ENCODE measurements around the gene DNM3.
"Not testable (repeated sequence)": the region's sequence is repeated elsewhere in the genome, so short reads cannot be mapped to it uniquely, and the experiment has no call there.

The DNM3 gene

DNA sequence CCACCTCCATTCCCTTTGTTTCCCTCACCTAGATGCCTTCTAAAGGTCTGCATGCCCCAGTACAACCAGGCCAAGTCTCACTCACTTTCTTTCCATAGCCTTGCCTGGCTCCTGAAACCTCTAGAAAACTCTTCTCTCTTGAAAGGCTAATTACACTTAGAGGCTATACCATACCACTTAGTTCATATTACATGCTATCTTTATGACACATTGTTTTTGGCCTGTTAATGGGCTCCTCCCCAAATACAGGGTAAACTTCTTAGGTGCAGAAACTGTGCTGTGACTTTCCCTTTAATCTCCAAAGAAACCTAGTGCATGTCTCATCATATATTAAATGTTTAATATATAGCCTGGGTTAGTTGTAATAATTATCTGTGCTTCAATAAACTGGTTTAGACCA lies 522.6 kb downstream of the DNM3 start:
- DNase-seq (ENCODE audit: low spot score) = no peak

GRCh38 chr1:172371646-172372045 lies 530.3 kb downstream of the DNM3 start:
- DNase-seq (ENCODE audit: low spot score) = not testable (repeated sequence)

DNA sequence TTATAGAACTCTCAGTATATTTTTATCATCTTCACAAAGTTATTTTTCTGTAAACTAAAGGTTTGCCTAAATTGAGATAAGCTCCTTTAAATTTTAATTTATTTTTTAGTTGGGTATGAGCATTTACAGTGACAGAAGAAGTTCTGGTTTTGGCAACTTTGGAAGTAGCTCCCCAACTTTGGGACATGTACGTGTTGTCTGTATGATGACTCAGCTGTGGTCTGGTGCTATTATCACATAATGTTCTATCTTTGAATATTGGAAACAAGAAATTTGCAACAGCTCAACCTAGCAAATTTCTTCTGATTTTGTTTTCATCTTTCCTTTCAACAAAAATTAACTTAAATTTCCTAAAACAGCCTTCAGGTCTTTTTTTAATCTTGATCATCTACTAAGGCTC lies 532.6 kb downstream of the DNM3 start:
- DNase-seq (ENCODE audit: low spot score) = no peak

DNA sequence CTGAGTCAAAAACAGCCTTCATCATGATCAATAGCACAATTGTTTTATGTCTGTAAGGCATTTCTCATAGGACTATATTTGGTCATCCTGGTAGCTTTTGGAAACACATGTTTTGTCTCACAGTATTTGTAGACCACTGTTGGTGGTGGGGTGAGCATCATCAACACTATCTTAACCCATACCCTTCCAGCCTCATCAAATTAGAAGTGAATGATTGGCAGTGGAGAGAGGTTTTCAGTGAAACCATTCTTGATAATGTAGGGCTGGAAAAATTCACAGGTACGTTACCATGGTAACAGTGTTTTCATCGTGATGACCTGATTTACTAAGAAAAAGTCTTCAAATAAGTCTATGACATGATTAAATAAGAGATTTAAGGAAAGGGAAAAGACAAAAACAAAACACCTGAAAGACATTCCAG lies 533.9 kb downstream of the DNM3 start:
- no peak for DNase-seq (ENCODE audit: low spot score)

DNA sequence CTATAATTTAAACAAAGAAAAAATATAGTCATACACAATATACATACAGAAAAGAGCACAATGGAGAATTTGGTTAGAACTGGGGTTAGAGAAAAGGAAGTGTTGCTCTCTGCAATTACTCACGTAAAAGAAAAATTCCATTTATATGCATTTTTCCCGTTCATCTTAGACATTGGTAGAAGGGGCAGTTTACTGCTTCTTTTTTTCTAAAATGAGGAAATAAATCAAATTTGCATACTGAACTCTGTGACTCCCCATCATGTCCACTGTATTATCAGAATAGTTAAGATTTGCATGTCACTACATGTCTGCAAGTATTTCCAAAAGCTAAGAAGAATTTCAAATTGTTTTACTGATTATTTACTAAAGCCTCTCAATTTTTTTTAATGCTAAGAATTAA lies 535.1 kb downstream of the DNM3 start:
- no peak for DNase-seq (ENCODE audit: low spot score)

DNA sequence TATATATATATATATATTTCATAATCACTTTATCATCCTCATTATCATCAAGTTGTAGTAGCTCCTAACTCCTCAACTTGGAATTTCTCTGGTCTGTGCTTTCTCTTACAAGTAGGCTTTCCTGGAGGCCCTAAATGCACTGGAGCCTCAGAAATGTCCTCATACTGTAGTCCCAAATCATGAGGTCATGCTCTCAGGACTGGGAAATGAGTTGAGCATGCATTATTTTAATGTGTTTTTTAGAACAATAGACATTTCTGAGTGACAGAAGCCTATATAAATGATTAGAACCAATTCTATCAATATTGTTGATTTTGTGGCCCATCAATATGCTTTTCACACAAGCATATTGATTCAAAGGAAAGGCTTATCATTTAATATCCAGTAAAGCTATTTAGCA lies 536.3 kb downstream of the DNM3 start:
- no peak for DNase-seq (ENCODE audit: low spot score)

DNA sequence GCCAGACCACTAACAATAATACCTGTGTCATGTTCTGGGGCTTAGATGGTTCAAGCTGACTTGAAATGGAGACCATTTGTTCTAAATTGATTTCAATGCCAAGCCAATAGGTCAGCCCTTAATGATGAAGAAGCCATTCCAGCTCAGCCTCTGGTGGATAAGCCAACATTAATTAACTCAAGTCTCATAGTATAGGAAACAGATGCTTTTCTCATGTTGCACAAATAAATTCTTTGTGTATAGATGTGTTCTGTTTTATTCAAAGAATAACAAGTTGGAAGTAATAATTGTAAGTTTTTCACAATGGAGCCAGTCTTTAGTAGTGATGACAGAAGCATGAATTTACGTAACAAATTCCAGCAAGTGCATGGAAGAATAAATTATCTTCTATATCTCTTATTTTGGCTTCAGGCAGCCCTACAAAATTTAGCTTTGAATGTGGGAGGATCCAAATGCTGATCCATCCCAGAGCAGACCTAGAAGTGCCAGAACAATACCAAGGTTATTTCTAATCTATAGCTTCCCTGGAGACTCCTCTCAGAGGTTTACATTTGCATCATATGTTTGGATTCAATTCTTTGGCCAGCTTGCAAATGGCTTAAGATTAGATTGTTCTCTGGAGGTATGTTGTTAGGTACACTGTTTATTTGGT lies 536.9 kb downstream of the DNM3 start:
- no peak for DNase-seq (ENCODE audit: low spot score)

DNA sequence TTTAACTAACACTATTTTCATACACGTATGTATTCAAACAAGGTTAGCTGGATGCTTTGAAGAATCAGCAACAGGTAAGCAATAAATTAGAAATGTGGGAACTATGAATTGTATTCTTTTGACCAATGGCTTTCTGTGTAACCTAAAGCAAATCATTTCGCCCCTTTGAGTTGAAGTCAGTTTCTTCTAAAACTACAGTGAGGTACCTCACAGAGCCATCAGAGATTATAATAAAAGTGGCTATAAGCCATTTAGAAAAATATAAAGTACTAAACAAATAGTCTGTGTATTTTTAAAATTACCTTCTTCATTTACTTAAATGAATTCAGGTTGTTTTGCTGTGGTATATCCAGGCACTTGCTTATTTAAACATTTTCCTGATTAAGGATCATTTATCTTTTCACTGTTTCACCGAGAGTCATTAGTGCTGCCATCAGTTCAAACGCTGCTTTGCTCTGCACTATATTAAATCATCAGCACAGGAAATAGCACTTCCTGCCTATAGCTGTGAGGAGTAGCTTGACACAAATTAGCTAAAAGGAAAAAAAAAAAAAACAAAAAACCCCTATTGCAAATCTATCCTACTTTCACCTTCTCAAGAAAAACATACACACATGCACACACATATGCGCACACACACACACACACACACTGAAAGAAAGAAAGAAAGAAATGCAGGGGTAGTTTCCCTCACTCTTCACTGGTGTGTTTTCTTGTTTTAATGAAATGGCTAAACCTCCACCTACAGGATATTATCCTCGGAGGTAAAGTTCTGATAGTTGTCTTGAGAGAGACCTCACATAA lies 539.3 kb downstream of the DNM3 start:
- no peak for DNase-seq (ENCODE audit: low spot score)

- no peak for DNase-seq (ENCODE audit: low spot score)
Measured at GRCh38 chr1:172381946-172382345, 540.6 kb downstream of the DNM3 start.

DNA sequence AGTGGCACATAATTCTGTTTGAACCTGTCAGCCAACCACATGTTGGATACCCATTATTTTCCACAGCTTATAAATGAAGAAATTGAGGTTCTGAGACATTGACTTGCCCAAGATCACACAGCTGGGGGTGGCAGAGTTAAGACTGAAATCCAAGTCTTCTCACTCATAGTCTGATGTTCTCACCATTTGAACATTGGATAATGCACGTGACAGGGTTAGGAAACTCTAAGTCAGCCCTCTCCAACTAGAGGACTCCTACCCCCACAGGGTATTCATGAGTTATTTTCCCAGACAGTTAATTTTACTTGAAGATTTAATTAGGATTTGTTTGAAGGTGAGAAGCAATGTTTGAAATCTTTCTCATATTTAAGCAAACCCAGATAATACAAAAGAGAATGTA lies 541.1 kb downstream of the DNM3 start:
- DNase-seq (ENCODE audit: low spot score) = no peak

DNA sequence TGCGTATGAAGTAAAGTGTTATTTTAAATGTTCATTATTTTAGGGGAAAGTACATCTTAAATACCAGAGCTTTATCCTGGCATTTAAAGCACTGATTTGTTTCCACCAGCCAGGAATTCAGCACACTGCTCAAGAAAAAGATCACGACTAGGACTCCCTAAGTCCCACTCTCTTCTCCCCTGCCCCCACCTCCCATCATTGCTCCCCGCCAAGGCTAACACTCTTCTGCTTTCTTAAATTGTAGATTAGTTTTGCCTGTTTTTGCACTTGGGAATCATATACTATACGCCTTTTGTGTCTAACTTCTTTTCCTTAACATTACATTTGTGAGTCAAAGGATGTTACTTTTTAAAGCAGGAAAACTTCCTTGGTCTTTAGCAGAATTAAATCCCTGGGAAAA lies 541.7 kb downstream of the DNM3 start:
- DNase-seq (ENCODE audit: low spot score) = no peak

DNA sequence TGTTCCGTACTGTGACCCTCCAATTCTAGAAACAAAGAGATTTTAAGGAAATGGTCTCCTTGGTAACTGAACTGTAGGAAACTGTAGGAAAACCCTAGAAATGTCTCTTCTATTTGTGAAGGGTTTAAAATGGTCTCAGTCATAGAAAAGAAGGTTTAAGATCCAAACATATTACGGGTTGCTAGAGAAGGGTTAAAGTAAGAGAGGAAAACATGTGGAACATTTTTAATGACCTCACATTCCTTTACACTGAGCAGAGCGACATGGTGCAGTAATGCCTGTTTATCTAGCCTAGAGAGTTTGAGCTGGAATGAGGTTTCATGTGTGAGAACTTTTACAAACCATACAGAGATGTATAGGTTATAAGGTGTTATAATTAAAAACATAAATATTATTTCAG lies 542.2 kb downstream of the DNM3 start:
- no peak for DNase-seq (ENCODE audit: low spot score)

- no peak for DNase-seq (ENCODE audit: low spot score)
Measured at GRCh38 chr1:172384656-172385055, 543.4 kb downstream of the DNM3 start.

- no peak for DNase-seq (ENCODE audit: low spot score)
Measured at GRCh38 chr1:172386046-172386445, 544.7 kb downstream of the DNM3 start.

- no peak for DNase-seq (ENCODE audit: low spot score)
Measured at GRCh38 chr1:172388490-172388889, 547.2 kb downstream of the DNM3 start.

DNA sequence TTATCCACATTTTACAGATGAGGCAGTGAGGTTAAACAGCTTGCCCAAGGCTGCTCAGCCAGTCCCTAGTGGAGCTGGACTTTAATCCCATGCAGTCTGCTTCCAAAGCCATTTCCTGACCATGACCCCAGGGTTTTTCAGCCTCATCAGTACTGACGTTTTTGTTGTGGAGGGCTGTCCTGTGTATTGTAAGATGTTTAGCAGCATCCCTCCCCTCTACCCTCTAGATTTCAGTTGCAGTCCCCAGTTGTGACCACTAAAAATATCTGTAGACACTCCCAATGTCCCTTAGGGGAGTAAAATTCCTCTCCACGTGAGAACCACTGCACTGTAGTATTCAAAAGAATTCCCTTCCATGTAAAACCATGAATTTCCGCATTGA lies 549.0 kb downstream of the DNM3 start:
- DNase-seq (ENCODE audit: low spot score) = no peak

- no peak for DNase-seq (ENCODE audit: low spot score)
Measured at GRCh38 chr1:172390683-172391551, 549.6 kb downstream of the DNM3 start.

GRCh38 chr1:172391976-172392375 lies 550.7 kb downstream of the DNM3 start:
- no peak for DNase-seq (ENCODE audit: low spot score)

- no peak for DNase-seq (ENCODE audit: low spot score)
Measured at GRCh38 chr1:172393354-172393753, 552.1 kb downstream of the DNM3 start.

DNA sequence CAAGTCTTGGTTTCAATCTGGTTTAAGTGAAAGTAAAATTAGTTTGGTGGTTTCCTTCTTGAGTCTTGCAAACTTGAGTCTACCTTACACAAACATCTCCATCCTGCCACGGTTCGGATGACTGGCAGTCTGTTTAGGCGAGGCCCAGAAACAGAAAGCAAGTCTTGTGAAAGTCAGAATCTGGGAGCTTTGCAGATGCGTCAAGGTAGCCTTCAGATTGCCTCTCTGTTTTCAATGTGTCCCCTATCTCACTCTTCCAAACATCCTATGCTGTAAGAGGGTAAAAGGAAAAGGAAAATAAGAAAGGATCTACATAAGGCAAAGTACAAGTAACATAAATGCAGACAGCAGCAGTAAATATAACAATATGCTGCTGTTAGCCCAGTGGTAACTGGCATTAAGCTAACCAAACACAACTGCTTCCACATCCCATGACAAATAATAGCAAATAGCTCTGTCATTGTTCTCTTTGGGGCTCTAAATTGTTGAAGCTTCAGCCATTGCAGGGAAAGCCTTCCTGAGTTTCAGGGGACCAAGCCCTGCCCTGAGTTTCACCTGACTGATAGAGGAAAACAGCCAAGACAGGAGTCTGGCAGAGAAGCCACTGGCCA lies 552.9 kb downstream of the DNM3 start:
- DNase-seq (ENCODE audit: low spot score) = no peak

DNA sequence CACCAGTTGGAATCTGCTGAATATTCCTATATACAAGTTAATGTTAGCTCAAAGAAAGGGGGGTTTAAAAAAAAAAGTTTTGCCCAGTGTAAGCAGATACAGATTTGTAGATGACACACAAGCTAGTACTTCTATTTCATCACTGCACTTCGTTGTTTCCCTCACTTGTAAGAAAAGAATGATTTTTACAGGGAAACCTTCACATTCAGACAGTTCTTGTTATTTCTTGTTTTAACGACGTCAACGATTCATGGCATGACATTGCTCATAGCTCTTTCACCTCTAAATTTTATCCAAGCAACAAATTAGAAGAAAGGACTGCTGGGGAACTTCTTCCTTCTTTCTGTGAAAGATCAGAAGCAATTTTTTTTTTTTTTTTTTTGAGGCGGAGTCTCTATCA lies 553.5 kb downstream of the DNM3 start:
- DNase-seq (ENCODE audit: low spot score) = no peak

- DNase-seq (ENCODE audit: low spot score) = no peak
Measured at GRCh38 chr1:172395576-172395975, 554.3 kb downstream of the DNM3 start.
